HG03520 (cell line): ENCODE results near the gene LNX2.
"Not testable (repeated sequence)": the region's sequence is repeated elsewhere in the genome, so short reads cannot be mapped to it uniquely, and the experiment has no call there.

Experiments
- ATAC-seq: cut with Tn5 transposase; IDR thresholded peaks from one replicate; pipeline ENCODE4 v1.9.1; 2021; ENCODE audit warnings: mild to moderate bottlenecking, moderate library complexity; ENCODE audit not compliant: unreplicated experiment

LNX2 gene

DNA sequence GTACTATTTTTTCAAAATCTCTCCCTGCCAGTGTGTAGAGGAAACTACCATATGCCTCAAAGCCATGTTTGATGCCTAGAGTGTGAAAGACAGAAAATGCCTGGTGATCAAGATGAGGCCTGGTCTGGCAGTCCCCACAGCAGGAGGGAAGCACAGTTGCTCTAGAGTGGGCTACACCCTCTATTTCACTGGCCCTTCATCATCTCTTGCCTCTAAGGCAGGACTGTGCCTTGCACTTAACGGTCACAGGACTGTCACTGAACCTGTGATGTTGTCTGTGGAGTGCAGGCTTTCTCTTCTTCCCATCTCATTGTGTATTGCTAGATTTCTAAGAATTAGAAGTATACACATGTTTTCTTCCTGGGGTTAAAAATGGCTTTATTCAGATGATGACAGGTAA is 17.7 kb upstream of the LNX2 start:
- ATAC-seq = no peak

DNA sequence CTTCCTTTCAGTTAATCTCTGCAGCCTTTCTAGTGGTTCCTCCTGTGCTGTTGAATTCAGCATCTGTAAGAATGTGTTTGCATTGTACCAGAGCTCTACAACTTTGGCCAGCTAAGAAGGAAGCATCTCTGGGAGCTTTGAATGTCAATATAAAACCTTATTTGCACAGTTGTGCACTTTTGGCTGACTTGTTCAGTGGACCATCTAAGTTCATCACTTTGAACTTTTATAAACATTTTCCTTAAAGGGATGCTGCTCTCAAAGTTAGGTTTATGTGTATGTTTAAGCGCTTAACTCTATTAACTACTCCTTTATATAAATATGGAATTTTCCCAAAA is 16.9 kb upstream of the LNX2 start:
- no peak for ATAC-seq

GRCh38 chr13:27636589-27637288 is 16.4 kb upstream of the LNX2 start:
- ATAC-seq = no peak

- ATAC-seq = no peak
Measured at GRCh38 chr13:27635266-27635665, 14.9 kb upstream of the LNX2 start.

GRCh38 chr13:27634791-27635190 is 14.5 kb upstream of the LNX2 start:
- ATAC-seq = no peak

GRCh38 chr13:27634231-27634630 is 13.9 kb upstream of the LNX2 start:
- ATAC-seq = no peak

DNA sequence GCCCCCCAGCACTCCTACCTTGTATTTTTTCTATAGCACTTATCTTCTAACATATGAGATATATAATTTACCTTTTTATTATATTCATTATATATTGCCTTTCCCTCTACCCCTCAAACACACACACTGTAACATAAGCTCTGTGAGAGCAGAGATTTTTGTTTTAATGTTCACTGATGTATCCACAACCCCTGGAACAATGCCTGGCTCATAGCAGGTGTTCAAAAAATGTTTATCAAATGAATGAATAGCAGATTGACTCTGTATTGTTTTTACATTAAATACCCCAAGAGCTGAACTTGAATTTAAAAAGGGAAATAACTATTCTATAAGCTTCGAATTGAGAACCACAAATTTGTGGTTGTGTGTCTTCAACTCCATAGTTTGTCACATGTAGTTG is 12.3 kb upstream of the LNX2 start:
- ATAC-seq = no peak

GRCh38 chr13:27632214-27632613 is 11.9 kb upstream of the LNX2 start:
- ATAC-seq = no peak

- ATAC-seq = no peak
Measured at GRCh38 chr13:27631665-27632064, 11.3 kb upstream of the LNX2 start.

GRCh38 chr13:27631156-27631555 is 10.8 kb upstream of the LNX2 start:
- no peak for ATAC-seq

DNA sequence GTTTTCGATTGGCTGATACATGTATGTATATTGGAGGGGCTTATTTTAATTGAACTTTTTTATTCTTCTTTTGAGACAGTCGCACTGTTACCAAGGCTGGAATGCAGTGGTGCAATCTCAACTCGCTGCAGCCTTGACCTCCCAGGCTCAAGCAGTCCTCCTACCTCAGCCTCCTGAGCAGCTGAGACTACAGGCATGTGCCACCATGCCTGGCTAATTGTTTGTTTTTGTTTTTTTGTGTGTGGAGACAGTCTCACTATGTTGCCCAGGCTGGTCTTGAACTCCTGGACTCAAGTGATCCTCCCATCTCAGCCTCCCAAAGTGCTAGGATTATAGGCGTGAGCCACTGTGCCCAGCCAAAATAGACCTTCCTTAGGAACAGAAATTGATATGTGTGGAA is 8.4 kb upstream of the LNX2 start:
- not testable (repeated sequence) for ATAC-seq

DNA sequence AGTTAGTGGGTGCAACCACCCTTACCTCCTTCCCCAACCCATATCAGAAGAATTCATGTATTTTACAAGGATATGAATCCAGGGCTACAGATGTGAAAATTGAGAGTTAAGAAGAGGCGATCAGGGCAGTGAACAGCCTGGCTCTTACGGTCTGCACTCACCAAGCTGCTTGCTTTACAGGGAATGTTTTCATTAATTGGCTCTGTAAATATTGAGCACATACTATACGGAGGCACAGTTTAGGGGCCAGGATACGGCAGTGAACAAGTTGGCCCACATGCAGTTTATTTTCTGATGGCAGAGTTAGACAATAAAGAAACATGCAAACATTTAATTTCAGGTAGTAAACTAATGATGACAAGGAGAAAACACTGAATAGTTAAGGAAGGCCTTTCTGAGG is 7.8 kb upstream of the LNX2 start:
- no peak for ATAC-seq

GRCh38 chr13:27627380-27627779 is 7.1 kb upstream of the LNX2 start:
- ATAC-seq = no peak

GRCh38 chr13:27625839-27626238 is 5.5 kb upstream of the LNX2 start:
- ATAC-seq = no peak

DNA sequence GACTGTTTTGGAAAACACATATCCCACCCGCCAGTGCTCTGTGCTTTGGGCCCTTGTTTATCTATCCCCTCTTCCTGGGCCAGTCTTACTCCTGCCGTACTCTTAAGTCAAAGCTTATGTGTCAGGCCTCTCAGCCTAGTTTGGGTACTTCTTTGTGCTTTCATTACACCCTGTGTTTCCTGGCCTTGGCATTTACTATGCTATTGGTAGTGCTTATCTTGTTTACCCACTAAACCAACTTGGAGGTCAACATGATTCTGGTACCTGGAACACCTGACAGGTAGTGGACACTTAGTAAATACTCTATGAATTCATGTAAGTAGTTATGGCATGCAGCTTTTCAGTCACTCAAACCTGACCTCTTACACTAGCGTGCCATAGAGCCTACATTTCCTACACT is 3.7 kb upstream of the LNX2 start:
- no peak for ATAC-seq

- no peak for ATAC-seq
Measured at GRCh38 chr13:27622881-27623280, 2.6 kb upstream of the LNX2 start.

- ATAC-seq = no peak
Measured at GRCh38 chr13:27622102-27622820, 1.9 kb upstream of the LNX2 start.

GRCh38 chr13:27621366-27622101 is 1.2 kb upstream of the LNX2 start, which contains the start of gene POLR1D:
Gene POLR1D, plus strand, starts transcription at chr13:27621892. Its CDS starts 92 bp downstream, at chr13:27621984.
- ATAC-seq = peak; percentile 56

GRCh38 chr13:27621116-27621365 is 712 bp upstream of the LNX2 start:
- no peak for ATAC-seq

DNA sequence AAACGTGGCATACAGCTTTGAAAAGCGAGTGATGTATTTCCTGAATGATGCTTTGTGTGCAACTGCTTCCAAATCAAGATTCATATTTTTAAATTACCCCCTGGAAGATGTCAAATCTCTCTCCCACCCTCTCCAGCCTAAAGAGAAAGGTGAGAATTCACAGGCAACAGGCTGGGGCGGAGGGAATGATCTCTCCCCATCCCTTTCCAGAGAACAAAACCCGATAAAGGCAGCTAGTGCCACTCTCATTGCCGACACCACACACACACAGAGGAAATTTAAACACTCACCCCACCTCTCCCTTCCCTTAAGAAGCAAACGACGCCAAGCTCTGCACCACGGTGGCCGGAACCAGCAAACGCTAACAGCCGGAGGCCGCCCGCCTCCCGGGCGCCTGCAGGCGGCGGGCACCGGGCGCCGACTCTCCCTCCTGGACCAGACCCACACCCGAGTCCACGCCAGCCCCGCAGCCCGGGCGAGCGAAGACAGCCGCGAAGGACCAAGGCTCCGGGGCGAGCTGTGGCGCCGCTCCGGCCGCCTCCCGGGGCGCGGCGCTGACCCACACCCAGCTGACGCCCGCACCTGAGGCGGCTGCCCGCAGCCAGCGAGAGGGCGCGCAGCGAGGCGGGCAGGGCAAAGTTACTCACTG is 477 bp downstream of the LNX2 start:
- ATAC-seq = peak; percentile 27

- ATAC-seq = no peak
Measured at GRCh38 chr13:27619093-27619727, 1.1 kb downstream of the LNX2 start.
